Measurements from ENCODE around the gene PROB1. TPM values are rescaled to one million over a fixed set of nuclear protein-coding genes. Genes with fewer than 3 reads are reported as not detected.

The PROB1 gene
- total RNA-seq, 4 donors from 2014 or later = 0.55 to 1.1 (median 0.60) TPM; not detected in 1

DNA sequence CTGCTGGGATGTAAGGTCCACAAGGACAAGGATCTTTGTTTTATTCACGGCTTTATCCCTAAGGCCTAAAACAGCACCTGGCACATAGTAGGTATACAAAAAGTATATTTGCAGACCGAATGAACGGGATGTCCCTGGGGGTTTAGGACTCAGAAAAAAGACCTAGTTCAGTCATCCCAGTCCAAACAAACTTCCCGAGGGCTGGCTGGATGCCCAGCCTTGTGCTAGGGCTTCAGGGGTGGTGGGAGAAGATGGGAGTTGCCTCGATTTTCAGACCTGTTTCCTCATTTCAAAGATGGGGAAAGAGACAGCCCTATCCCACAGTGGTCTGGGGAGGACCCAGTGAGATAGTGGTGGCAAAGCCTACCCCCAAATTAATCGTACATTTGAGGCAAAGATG, 3.0 kb upstream of the PROB1 start:
- WGBS, 2 donors (ENCODE audit: low coverage in 1 of 2) = 55 to 56% methylated on average over 3 to 6 of the region's 6 CpGs

DNA sequence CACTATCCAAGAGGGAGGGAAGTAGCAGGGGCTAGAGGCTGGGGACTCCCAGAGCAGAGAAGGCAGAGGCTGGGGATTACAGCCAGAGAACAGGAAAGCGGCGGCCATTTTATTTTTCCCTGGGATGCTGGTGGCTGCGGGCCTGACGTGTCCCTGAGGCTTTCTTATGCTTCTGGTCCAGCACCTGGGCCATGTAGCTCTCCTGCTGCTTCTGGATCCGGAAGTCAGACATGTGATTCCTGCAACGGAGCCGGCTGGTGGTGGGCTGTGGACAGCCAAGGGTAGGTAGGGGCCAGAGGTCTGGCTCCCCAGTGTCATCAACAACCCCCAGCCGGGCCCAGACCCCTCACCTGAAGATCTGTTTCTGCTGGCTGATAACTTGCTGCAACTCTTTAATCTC, 1.8 kb upstream of the PROB1 start:
- Histone ChIP-seq H3K27ac (no peak overlapping the region), H3K27me3 (peaks cover 21% of the 10 kb centered on the region), H3K4me1 (peaks cover 0 to 35% (median 29%) of the 10 kb centered on the region in 4 donors), H3K36me3 (no peaks in the 10 kb centered on the region), H3K4me3 (no peak overlapping the region), H3K9me3 (no peaks in the 10 kb centered on the region)
- WGBS, 2 donors (ENCODE audit: low coverage in 1 of 2) = 80 to 95% methylated on average over 1 to 8 of the region's 8 CpGs
- DNase-seq = no peak
- TF ChIP-seq, protein P1, sequence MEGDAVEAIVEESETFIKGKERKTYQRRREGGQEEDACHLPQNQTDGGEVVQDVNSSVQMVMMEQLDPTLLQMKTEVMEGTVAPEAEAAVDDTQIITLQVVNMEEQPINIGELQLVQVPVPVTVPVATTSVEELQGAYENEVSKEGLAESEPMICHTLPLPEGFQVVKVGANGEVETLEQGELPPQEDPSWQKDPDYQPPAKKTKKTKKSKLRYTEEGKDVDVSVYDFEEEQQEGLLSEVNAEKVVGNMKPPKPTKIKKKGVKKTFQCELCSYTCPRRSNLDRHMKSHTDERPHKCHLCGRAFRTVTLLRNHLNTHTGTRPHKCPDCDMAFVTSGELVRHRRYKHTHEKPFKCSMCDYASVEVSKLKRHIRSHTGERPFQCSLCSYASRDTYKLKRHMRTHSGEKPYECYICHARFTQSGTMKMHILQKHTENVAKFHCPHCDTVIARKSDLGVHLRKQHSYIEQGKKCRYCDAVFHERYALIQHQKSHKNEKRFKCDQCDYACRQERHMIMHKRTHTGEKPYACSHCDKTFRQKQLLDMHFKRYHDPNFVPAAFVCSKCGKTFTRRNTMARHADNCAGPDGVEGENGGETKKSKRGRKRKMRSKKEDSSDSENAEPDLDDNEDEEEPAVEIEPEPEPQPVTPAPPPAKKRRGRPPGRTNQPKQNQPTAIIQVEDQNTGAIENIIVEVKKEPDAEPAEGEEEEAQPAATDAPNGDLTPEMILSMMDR (IDR thresholded peaks at IDR 0.05) = no peak
- TF ChIP-seq POLR2AphosphoS5 (IDR thresholded peaks at IDR 0.05) (no peak), EP300 (IDR thresholded peaks at IDR 0.05; ENCODE audit: low read depth) (no peak), POLR2A (IDR thresholded peaks at IDR 0.05) (no peak)
- in situ Hi-C loops (cut with MboI; ENCODE audit: low pct_ligation_motif_present in 1 of 4, low pct_unique_long_range_greater_than_20kb in 1 of 4, low sequenced_read_pairs in 3 of 4) = no loop called here
- intact Hi-C loops (cut with DNase I; ENCODE audit: low total_unique reads) = no loop called here

More for the DNA sequence above, 3.0 kb upstream of the PROB1 start:
- H3K27ac ChIP-seq = no peak overlapping the region
- DNase-seq = no peak
- in situ Hi-C loops (cut with MboI; ENCODE audit: low pct_ligation_motif_present in 1 of 4, low pct_unique_long_range_greater_than_20kb in 1 of 4, low sequenced_read_pairs in 3 of 4) (no loop called here), intact Hi-C loops (cut with DNase I; ENCODE audit: low total_unique reads) (no loop called here)
- H3K9me3 ChIP-seq = no peaks in the 10 kb centered on the region
- peaks cover 19% of the 10 kb centered on the region for H3K27me3 ChIP-seq
- H3K4me1 ChIP-seq = peaks cover under 1 to 26% (median 20%) of the 10 kb centered on the region in 4 donors
- TF ChIP-seq POLR2A (IDR thresholded peaks at IDR 0.05) (no peak), POLR2AphosphoS5 (IDR thresholded peaks at IDR 0.05) (no peak), EP300 (IDR thresholded peaks at IDR 0.05; ENCODE audit: low read depth) (no peak)
- TF ChIP-seq, protein P1 (IDR thresholded peaks at IDR 0.05) = no peak
- H3K36me3 ChIP-seq = no peaks in the 10 kb centered on the region
- H3K4me3 ChIP-seq = no peak overlapping the region

DNA sequence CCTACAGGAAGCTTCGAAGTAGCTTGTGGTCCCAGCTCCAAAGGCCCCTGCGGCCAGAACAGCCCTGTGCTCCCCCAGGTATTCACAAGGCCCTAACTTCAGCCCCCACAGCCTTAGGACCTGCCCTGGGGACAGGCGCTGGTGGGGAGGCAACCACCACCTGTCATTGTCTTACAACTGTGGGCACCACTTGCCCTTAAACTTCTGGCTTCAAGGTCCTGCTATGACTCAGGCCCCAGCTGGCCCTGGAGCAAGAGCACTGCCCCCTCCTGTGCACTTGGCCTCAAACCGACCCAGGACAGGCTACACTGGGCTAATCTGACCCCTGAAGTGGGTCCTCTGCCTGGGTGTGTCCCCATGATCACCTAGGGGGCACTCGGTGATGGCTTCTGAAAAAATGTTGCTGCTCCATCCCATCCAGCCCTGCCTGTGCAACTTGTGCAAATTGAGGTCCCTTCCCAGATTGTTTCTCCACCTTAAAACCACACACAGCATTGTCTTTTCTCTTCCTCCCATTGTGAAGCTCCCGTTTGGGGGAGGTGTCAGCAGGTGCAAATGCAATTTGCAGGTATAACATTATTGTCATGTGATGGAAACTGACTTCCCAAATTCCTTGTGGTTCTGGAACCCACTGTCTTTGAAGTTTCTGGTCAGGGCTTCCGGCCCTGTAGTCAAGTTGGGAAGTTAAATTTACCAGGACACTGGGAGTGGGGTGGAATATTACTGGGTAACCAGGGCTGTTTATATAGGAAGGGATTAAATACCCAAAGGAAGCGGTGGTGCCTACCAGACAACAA, 1.1 kb upstream of the PROB1 start:
- Histone ChIP-seq H3K36me3 (no peaks in the 10 kb centered on the region), H3K27ac (no peak overlapping the region), H3K27me3 (peaks cover 21% of the 10 kb centered on the region), H3K4me3 (no peak overlapping the region), H3K9me3 (no peaks in the 10 kb centered on the region), H3K4me1 (peaks cover 0 to 41% (median 36%) of the 10 kb centered on the region in 4 donors)
- intact Hi-C loops (cut with DNase I; ENCODE audit: low total_unique reads) (no loop called here), in situ Hi-C loops (cut with MboI; ENCODE audit: low pct_ligation_motif_present in 1 of 4, low pct_unique_long_range_greater_than_20kb in 1 of 4, low sequenced_read_pairs in 3 of 4) (no loop called here)
- no peak for TF ChIP-seq EP300 (IDR thresholded peaks at IDR 0.05; ENCODE audit: low read depth)
- TF ChIP-seq, protein P1 (IDR thresholded peaks at IDR 0.05) = no peak
- no peak for TF ChIP-seq POLR2A (IDR thresholded peaks at IDR 0.05)
- no peak for TF ChIP-seq POLR2AphosphoS5 (IDR thresholded peaks at IDR 0.05)
- no peak for DNase-seq
- 73 to 79% methylated on average over 3 to 8 of the region's 8 CpGs for WGBS, 2 donors (ENCODE audit: low coverage in 1 of 2)

DNA sequence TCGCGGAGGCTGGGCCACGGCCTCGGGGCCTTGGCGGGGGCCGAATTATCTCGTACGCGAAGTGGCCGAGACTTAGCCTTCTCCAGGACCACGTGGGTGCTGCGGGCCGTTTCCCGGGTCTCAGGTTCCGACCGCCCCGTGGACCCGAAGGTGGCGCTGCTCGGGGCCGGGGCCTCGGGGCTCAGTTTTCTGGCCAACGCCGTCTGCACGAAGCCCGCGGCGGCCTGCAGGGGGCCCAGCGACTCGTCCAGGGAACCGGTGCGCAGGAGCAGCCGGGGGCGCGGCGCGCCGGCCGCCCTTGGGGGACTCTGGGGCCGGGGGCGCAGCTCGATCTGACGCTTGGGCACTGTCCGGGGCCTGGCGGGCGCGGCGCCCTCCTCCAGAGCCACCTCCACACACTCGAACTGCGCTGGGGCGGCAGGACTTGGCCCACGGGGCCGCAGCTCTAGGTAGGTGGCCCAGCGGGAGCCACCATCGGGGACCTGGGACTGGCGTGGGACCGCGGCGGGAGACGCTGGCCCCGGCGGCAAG, 716 bp downstream of the PROB1 start:
- TF ChIP-seq EP300 (IDR thresholded peaks at IDR 0.05; ENCODE audit: low read depth) (no peak), POLR2A (IDR thresholded peaks at IDR 0.05) (no peak), POLR2AphosphoS5 (IDR thresholded peaks at IDR 0.05) (no peak)
- TF ChIP-seq, protein P1 (IDR thresholded peaks at IDR 0.05) = peak in 3 of 5 experiments; percentile 30 to 53 (median 36)
- no peaks in the 10 kb centered on the region for H3K9me3 ChIP-seq
- H3K27me3 ChIP-seq = peaks cover 21% of the 10 kb centered on the region
- DNase-seq = peak; percentile 71
- in situ Hi-C loops (cut with MboI; ENCODE audit: low pct_ligation_motif_present in 1 of 4, low pct_unique_long_range_greater_than_20kb in 1 of 4, low sequenced_read_pairs in 3 of 4) = no loop called here
- WGBS, 2 donors (ENCODE audit: low coverage in 1 of 2) = 20% methylated on average over 30 of the region's 62 CpGs; no CpG with 5 or more reads in 1 of the 2 donors
- peak overlapping the region; percentile 4 to 61 (median 36) for H3K4me3 ChIP-seq
- peak overlapping the region in 2 of 4 donors; percentile 0 to 8 for H3K27ac ChIP-seq
- H3K36me3 ChIP-seq = no peaks in the 10 kb centered on the region
- intact Hi-C loops (cut with DNase I; ENCODE audit: low total_unique reads) = no loop called here
- peaks cover 0 to 46% (median 37%) of the 10 kb centered on the region in 4 donors for H3K4me1 ChIP-seq

Data from transverse colon (tissue), 4 donors.